ENCODE measurements around the gene NRP2. TPM values are rescaled to one million over a fixed set of nuclear protein-coding genes. Genes with fewer than 3 reads are reported as not detected.

NRP2 gene
- total RNA-seq, 3 donors from 2014 or later, result 1.6 to 3.2 (median 1.6) TPM

- Mint-ChIP-seq H3K4me1 (ENCODE audit: low read depth) (peaks cover 20% of the 10 kb centered on the region), H3K36me3 (ENCODE audit: insufficient read depth) (no peaks in the 10 kb centered on the region), H3K4me3 (no peak overlapping the region), H3K9me3 (no peaks in the 10 kb centered on the region), H3K27me3 (ENCODE audit: low read depth) (peaks cover 2% of the 10 kb centered on the region)
- ATAC-seq (no peak), DNase-seq (no peak)
Observed at GRCh38 chr2:205703471-205704126, 21.3 kb downstream of the NRP2 start.

GRCh38 chr2:205704127-205704741, 21.9 kb downstream of the NRP2 start:
- peaks cover 2% of the 10 kb centered on the region for H3K27me3 Mint-ChIP-seq (ENCODE audit: low read depth)
- no peak for DNase-seq
- peaks cover 20% of the 10 kb centered on the region for H3K4me1 Mint-ChIP-seq (ENCODE audit: low read depth)
- H3K36me3 Mint-ChIP-seq (ENCODE audit: insufficient read depth), result no peaks in the 10 kb centered on the region
- H3K4me3 Mint-ChIP-seq, result no peak overlapping the region
- no peak for ATAC-seq
- H3K9me3 Mint-ChIP-seq, result no peaks in the 10 kb centered on the region

GRCh38 chr2:205705511-205706349, 23.4 kb downstream of the NRP2 start:
- DNase-seq, result no peak
- peaks cover 16% of the 10 kb centered on the region for H3K4me1 Mint-ChIP-seq (ENCODE audit: low read depth)
- no peaks in the 10 kb centered on the region for H3K27me3 Mint-ChIP-seq (ENCODE audit: low read depth)
- no peak for ATAC-seq
- no peak overlapping the region for H3K4me3 Mint-ChIP-seq
- H3K36me3 Mint-ChIP-seq (ENCODE audit: insufficient read depth), result no peaks in the 10 kb centered on the region
- no peaks in the 10 kb centered on the region for H3K9me3 Mint-ChIP-seq

- no peak for DNase-seq
- Mint-ChIP-seq H3K9me3 (no peaks in the 10 kb centered on the region), H3K4me1 (ENCODE audit: low read depth) (peaks cover 16% of the 10 kb centered on the region), H3K36me3 (ENCODE audit: insufficient read depth) (no peaks in the 10 kb centered on the region), H3K4me3 (no peak overlapping the region), H3K27me3 (ENCODE audit: low read depth) (no peaks in the 10 kb centered on the region)
- ATAC-seq, result peak; percentile 83 to 90
Observed at GRCh38 chr2:205706769-205707381, 24.6 kb downstream of the NRP2 start.

- ATAC-seq (no peak), DNase-seq (no peak)
- no peaks in the 10 kb centered on the region for H3K9me3 Mint-ChIP-seq
- H3K36me3 Mint-ChIP-seq (ENCODE audit: insufficient read depth), result no peaks in the 10 kb centered on the region
- peaks cover 16% of the 10 kb centered on the region for H3K4me1 Mint-ChIP-seq (ENCODE audit: low read depth)
- H3K4me3 Mint-ChIP-seq, result no peak overlapping the region
- H3K27me3 Mint-ChIP-seq (ENCODE audit: low read depth), result no peaks in the 10 kb centered on the region
Observed at GRCh38 chr2:205708231-205708631, 25.9 kb downstream of the NRP2 start.

GRCh38 chr2:205709319-205709718, 27.0 kb downstream of the NRP2 start:
- peaks cover 17% of the 10 kb centered on the region for H3K4me1 Mint-ChIP-seq (ENCODE audit: low read depth)
- no peaks in the 10 kb centered on the region for H3K36me3 Mint-ChIP-seq (ENCODE audit: insufficient read depth)
- H3K27me3 Mint-ChIP-seq (ENCODE audit: low read depth), result no peaks in the 10 kb centered on the region

GRCh38 chr2:205712508-205712907, 30.2 kb downstream of the NRP2 start:
- no peak for ATAC-seq
- Mint-ChIP-seq H3K36me3 (ENCODE audit: insufficient read depth) (no peaks in the 10 kb centered on the region), H3K4me3 (no peak overlapping the region), H3K27me3 (ENCODE audit: low read depth) (no peaks in the 10 kb centered on the region), H3K9me3 (no peaks in the 10 kb centered on the region), H3K4me1 (ENCODE audit: low read depth) (peaks cover 6% of the 10 kb centered on the region)
- DNase-seq, result no peak

More at GRCh38 chr2:205709319-205709718, 27.0 kb downstream of the NRP2 start:
- DNase-seq (no peak), ATAC-seq (no peak)
- Mint-ChIP-seq H3K9me3 (no peaks in the 10 kb centered on the region), H3K4me3 (no peak overlapping the region)

GRCh38 chr2:205713086-205713485, 30.8 kb downstream of the NRP2 start:
- peaks cover 6% of the 10 kb centered on the region for H3K4me1 Mint-ChIP-seq (ENCODE audit: low read depth)
- no peak for DNase-seq
- H3K9me3 Mint-ChIP-seq, result no peaks in the 10 kb centered on the region
- H3K36me3 Mint-ChIP-seq (ENCODE audit: insufficient read depth), result no peaks in the 10 kb centered on the region
- H3K4me3 Mint-ChIP-seq, result no peak overlapping the region
- H3K27me3 Mint-ChIP-seq (ENCODE audit: low read depth), result no peaks in the 10 kb centered on the region
- ATAC-seq, result no peak

GRCh38 chr2:205714058-205714776, 31.9 kb downstream of the NRP2 start:
- Mint-ChIP-seq H3K4me1 (ENCODE audit: low read depth) (peaks cover 6% of the 10 kb centered on the region), H3K27me3 (ENCODE audit: low read depth) (peaks cover 4% of the 10 kb centered on the region), H3K9me3 (no peaks in the 10 kb centered on the region), H3K4me3 (no peak overlapping the region), H3K36me3 (ENCODE audit: insufficient read depth) (no peaks in the 10 kb centered on the region)
- no peak for DNase-seq
- peak in 1 of 2 donors; percentile 38 for ATAC-seq

GRCh38 chr2:205714789-205715720, 32.8 kb downstream of the NRP2 start:
- H3K4me1 Mint-ChIP-seq (ENCODE audit: low read depth), result peaks cover 6% of the 10 kb centered on the region
- H3K27me3 Mint-ChIP-seq (ENCODE audit: low read depth), result peaks cover 4% of the 10 kb centered on the region
- H3K4me3 Mint-ChIP-seq, result no peak overlapping the region
- no peak for ATAC-seq
- H3K36me3 Mint-ChIP-seq (ENCODE audit: insufficient read depth), result no peaks in the 10 kb centered on the region
- DNase-seq, result no peak
- H3K9me3 Mint-ChIP-seq, result no peaks in the 10 kb centered on the region

GRCh38 chr2:205715831-205716525, 33.7 kb downstream of the NRP2 start:
- no peak overlapping the region for H3K4me3 Mint-ChIP-seq
- DNase-seq (no peak), ATAC-seq (no peak)
- H3K27me3 Mint-ChIP-seq (ENCODE audit: low read depth), result peaks cover 4% of the 10 kb centered on the region
- no peaks in the 10 kb centered on the region for H3K36me3 Mint-ChIP-seq (ENCODE audit: insufficient read depth)
- H3K4me1 Mint-ChIP-seq (ENCODE audit: low read depth), result peaks cover 6% of the 10 kb centered on the region
- no peaks in the 10 kb centered on the region for H3K9me3 Mint-ChIP-seq

- peaks cover 4% of the 10 kb centered on the region for H3K27me3 Mint-ChIP-seq (ENCODE audit: low read depth)
- ATAC-seq (no peak), DNase-seq (no peak)
- no peaks in the 10 kb centered on the region for H3K36me3 Mint-ChIP-seq (ENCODE audit: insufficient read depth)
- H3K9me3 Mint-ChIP-seq, result no peaks in the 10 kb centered on the region
- H3K4me3 Mint-ChIP-seq, result no peak overlapping the region
- peaks cover 6% of the 10 kb centered on the region for H3K4me1 Mint-ChIP-seq (ENCODE audit: low read depth)
Observed at GRCh38 chr2:205717175-205717846, 35.0 kb downstream of the NRP2 start.
